Fibroblast of lung (primary cell): Measurements from ENCODE around the gene ABI3. TPM values are rescaled to one million over a fixed set of nuclear protein-coding genes. Genes with fewer than 3 reads are reported as not detected.

Experiments used
- DNase-seq, 2 donors: peaks; one replicate each; pipeline versions ENCODE4 v3.0.0 to v3.0.0-alpha.2; 2010; ENCODE audit warnings: low read depth in 2 of 2
- H2AFZ ChIP-seq: 2 replicates; pipeline ENCODE4 v1.5.1; 2012; ENCODE audit warnings: low read length, control low read depth, inconsistent platforms
- H3K27ac ChIP-seq: 2 replicates; pipeline ENCODE4 v1.5.1; 2011; ENCODE audit warnings: low read length, control low read depth; ENCODE audit not compliant: insufficient read depth
- H3K27me3 ChIP-seq: 2 replicates; pipeline ENCODE4 v1.5.1; 2011; ENCODE audit warnings: mild to moderate bottlenecking, low read length; ENCODE audit not compliant: control insufficient read depth, insufficient read depth
- H3K36me3 ChIP-seq: 2 replicates; pipeline ENCODE4 v1.5.1; 2011; ENCODE audit warnings: low read length; ENCODE audit not compliant: control insufficient read depth, insufficient read depth
- H3K4me1 ChIP-seq: 2 replicates; pipeline ENCODE4 v1.5.1; 2011; ENCODE audit warnings: low read length; ENCODE audit not compliant: control insufficient read depth, insufficient read depth; ENCODE audit errors: extremely low read depth
- H3K4me2 ChIP-seq: 2 replicates; pipeline ENCODE4 v1.5.1; 2011; ENCODE audit warnings: low read length, control low read depth; ENCODE audit not compliant: insufficient read depth; ENCODE audit errors: extremely low read depth
- H3K4me3 ChIP-seq, 4 experiments: fragments of 200-600 bp in 1 of 4; sonication (generic) in 1 of 4; replicated peaks in 1 of 4; 2 replicates each; pipeline ENCODE4 v1.5.1; 2011 to 2016; ENCODE audit warnings: low read length in 4 of 4, low read depth in 3 of 4, mild to moderate bottlenecking in 3 of 4, control low read depth in 2 of 4, inconsistent platforms in 1 of 4, mixed read lengths in 1 of 4; ENCODE audit not compliant: insufficient read depth in 1 of 4; ENCODE audit errors: control extremely low read depth in 1 of 4
- H3K79me2 ChIP-seq: 2 replicates; pipeline ENCODE4 v1.5.1; 2012; ENCODE audit warnings: mild to moderate bottlenecking, low read length, inconsistent platforms; ENCODE audit not compliant: control insufficient read depth, insufficient read depth
- H3K9ac ChIP-seq: 2 replicates; pipeline ENCODE4 v1.5.1; 2011; ENCODE audit warnings: mild to moderate bottlenecking, low read length, control low read depth; ENCODE audit not compliant: insufficient read depth
- H3K9me3 ChIP-seq: 2 replicates; pipeline ENCODE4 v1.5.1; 2012; ENCODE audit warnings: low read depth, low read length; ENCODE audit not compliant: control insufficient read depth, insufficient read depth
- H4K20me1 ChIP-seq: 2 replicates; pipeline ENCODE4 v1.5.1; 2011; ENCODE audit warnings: low read length; ENCODE audit not compliant: control insufficient read depth, insufficient read depth; ENCODE audit errors: extremely low read depth
- EZH2 ChIP-seq: IDR thresholded peaks from 2 replicates; pipeline ENCODE4 v1.5.1; 2012; ENCODE audit warnings: low read length, control low read depth, mild to moderate bottlenecking; ENCODE audit errors: missing control alignments
- polyA plus RNA-seq, 2 donors: library from polyadenylated mRNA; depleted of rRNA in 1 of 2; stranded (reverse) in 1 of 2; unstranded in 1 of 2; fragments of >200 nt; gene quantifications; 2 replicates each; pipeline ENCODE4 v1.2.1, GENCODE V29; 2011 to 2012; ENCODE audit warnings: missing spikeins in 1 of 2
- total RNA-seq: library from RNA; depleted of rRNA; stranded (reverse); fragments of >200 nt; gene quantifications from 2 replicates; pipeline ENCODE4 v1.2.1, GENCODE V29; 2014
- TF ChIP-seq, protein P1 (sequence below), 2 donors: IDR thresholded peaks in 1 of 2; conservative IDR thresholded peaks in 1 of 2; 1 replicate in 1 of 2; 2 replicates in 1 of 2; pipeline ENCODE4 v1.5.1; 2011 to 2012; ENCODE audit warnings: low read length in 2 of 2, control low read depth in 1 of 2, inconsistent platforms in 1 of 2, low read depth in 1 of 2, mild to moderate bottlenecking in 1 of 2

Gene ABI3
- total and polyA plus RNA-seq, 2 donors (not counting 1 experiment from before 2014, with no cell fraction given): 1.3 TPM; not detected in 1

DNA sequence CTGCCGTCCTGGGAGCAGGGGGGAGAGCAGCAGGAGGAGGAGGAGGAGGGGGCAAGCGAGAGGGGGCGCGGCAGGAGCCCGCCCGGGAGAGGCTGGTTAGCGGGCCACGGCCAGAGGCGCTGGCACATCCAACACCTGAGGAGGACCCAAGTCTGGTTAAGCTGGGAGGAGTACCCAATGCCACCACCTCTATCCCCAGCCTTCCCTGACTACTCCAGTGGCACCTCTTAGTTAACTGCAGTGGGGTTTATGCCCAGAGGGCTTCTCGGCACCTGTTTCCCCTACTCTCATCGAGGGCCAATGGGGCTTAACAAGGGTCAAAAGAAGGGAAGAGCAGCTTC is 14.5 kb downstream of the ABI3 start:
- TF ChIP-seq EZH2: no peak
- TF ChIP-seq, protein P1, sequence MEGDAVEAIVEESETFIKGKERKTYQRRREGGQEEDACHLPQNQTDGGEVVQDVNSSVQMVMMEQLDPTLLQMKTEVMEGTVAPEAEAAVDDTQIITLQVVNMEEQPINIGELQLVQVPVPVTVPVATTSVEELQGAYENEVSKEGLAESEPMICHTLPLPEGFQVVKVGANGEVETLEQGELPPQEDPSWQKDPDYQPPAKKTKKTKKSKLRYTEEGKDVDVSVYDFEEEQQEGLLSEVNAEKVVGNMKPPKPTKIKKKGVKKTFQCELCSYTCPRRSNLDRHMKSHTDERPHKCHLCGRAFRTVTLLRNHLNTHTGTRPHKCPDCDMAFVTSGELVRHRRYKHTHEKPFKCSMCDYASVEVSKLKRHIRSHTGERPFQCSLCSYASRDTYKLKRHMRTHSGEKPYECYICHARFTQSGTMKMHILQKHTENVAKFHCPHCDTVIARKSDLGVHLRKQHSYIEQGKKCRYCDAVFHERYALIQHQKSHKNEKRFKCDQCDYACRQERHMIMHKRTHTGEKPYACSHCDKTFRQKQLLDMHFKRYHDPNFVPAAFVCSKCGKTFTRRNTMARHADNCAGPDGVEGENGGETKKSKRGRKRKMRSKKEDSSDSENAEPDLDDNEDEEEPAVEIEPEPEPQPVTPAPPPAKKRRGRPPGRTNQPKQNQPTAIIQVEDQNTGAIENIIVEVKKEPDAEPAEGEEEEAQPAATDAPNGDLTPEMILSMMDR (conservative IDR thresholded peaks at IDR 0.05 in 1 of 2, IDR thresholded peaks at IDR 0.05 in 1 of 2; ENCODE audit: low read depth in 1 of 2, low read length in 2 of 2): no peak
- H4K20me1 ChIP-seq: no peaks in the 10 kb centered on the region
- H3K9ac ChIP-seq: no peak overlapping the region
- no peaks in the 10 kb centered on the region for H3K79me2 ChIP-seq
- H3K27ac ChIP-seq: no peak overlapping the region
- no peaks in the 10 kb centered on the region for H3K9me3 ChIP-seq
- H3K4me3 ChIP-seq: no peak overlapping the region
- no peaks in the 10 kb centered on the region for H3K4me1 ChIP-seq
- no peak overlapping the region for H3K4me2 ChIP-seq
- H3K36me3 ChIP-seq: no peaks in the 10 kb centered on the region
- H2AFZ ChIP-seq: no peak overlapping the region
- DNase-seq: no peak
- peaks cover 47% of the 10 kb centered on the region for H3K27me3 ChIP-seq

DNA sequence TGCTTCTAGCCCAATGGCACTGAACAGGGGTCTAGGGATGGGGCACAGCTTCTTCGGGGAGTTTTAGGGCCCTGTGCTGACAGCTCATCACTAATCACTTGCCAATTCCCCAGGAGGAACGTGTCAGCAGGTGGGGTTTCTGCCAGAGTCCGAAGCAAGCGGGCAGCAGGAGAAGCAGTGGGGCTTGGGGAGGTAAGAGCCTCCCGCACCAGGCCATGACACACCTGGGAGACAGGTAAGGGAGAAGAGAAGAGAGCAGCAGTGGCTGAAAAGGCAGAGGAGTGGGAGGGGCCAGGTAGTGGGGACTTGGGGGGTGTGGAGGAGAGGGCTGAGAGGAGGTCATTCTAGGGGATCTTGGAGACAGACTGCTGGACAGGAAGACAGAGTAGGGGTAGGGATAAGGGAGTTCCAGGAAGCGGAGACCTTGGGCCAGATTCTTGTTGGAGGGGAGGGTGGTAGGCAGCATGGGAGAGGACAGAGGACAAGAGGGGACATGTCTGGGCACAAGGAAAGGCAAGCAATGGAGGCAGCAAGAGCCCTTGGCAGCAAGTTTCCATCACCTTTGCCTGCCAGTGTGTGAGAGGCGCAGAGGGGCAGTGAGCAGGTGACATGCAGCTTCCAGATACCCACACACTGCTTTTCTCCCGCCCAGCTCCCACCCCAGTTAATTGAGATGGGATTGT is 15.2 kb downstream of the ABI3 start:
- no peak overlapping the region for H2AFZ ChIP-seq
- H3K27ac ChIP-seq: no peak overlapping the region
- TF ChIP-seq, protein P1 (conservative IDR thresholded peaks at IDR 0.05 in 1 of 2, IDR thresholded peaks at IDR 0.05 in 1 of 2; ENCODE audit: low read depth in 1 of 2, low read length in 2 of 2): no peak
- no peak for TF ChIP-seq EZH2
- H3K9ac ChIP-seq: no peak overlapping the region
- no peaks in the 10 kb centered on the region for H3K79me2 ChIP-seq
- H3K4me3 ChIP-seq: no peak overlapping the region
- peaks cover 47% of the 10 kb centered on the region for H3K27me3 ChIP-seq
- H4K20me1 ChIP-seq: no peaks in the 10 kb centered on the region
- H3K9me3 ChIP-seq: no peaks in the 10 kb centered on the region
- no peaks in the 10 kb centered on the region for H3K4me1 ChIP-seq
- no peaks in the 10 kb centered on the region for H3K36me3 ChIP-seq
- DNase-seq: no peak
- H3K4me2 ChIP-seq: no peak overlapping the region

DNA sequence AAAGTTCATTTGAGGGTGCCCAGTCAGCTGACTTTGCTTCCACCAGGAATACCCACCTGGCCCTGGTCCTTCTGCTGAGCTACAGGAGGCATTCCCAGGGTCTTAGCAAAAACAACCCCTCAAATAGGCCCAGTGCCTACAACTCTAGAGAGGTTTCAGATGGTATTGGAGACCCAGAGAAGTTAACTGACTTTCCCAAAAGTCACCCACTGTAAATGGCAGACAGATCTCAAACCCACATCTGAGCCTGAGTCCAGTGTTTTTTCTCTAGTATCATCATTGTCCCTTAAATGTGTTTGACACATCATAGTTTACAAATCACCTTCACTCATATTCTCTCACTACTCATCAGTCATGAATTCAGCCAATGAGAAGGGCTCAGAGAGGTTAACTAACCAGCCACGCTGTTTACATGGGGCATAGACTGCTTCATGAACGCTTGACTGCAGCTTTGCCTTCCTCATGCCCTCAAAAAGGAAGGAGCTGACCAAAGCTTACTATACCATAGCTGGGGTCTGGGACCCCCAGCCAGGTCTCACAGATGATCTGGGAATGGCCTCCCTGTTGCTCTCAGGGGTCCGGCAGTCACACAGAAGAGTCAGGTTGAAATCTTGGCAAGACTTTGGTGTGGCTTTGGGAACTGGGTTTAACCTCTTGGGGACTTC is 16.4 kb downstream of the ABI3 start:
- H3K36me3 ChIP-seq: no peaks in the 10 kb centered on the region
- no peaks in the 10 kb centered on the region for H3K79me2 ChIP-seq
- H3K4me1 ChIP-seq: no peaks in the 10 kb centered on the region
- H3K27me3 ChIP-seq: peaks cover 47% of the 10 kb centered on the region
- no peaks in the 10 kb centered on the region for H4K20me1 ChIP-seq
- no peak overlapping the region for H3K4me3 ChIP-seq
- H3K9ac ChIP-seq: no peak overlapping the region
- no peak for DNase-seq
- no peak overlapping the region for H3K27ac ChIP-seq
- no peaks in the 10 kb centered on the region for H3K9me3 ChIP-seq
- H2AFZ ChIP-seq: no peak overlapping the region
- no peak overlapping the region for H3K4me2 ChIP-seq
- TF ChIP-seq, protein P1 (conservative IDR thresholded peaks at IDR 0.05 in 1 of 2, IDR thresholded peaks at IDR 0.05 in 1 of 2; ENCODE audit: low read depth in 1 of 2, low read length in 2 of 2): no peak
- TF ChIP-seq EZH2: no peak
